MM.1S (cell line): ENCODE results near the gene TCF7.

ENCODE experiments used
- CTCF ChIP-seq: fragments of 300-600 bp; sonication (generic); IDR thresholded peaks from 2 replicates; pipeline ENCODE4 v1.5.1; 2016; ENCODE audit warnings: antibody characterized with exemption, low read length, mixed read lengths
- EZH2 ChIP-seq: fragments of 300-600 bp; sonication (generic); optimal IDR thresholded peaks from 2 replicates; pipeline ENCODE3; 2017; ENCODE audit warnings: low read depth, mild to moderate bottlenecking, antibody characterized with exemption, low read length, mixed read lengths
- EZH2phosphoT487 ChIP-seq: fragments of 300-600 bp; sonication (generic); IDR thresholded peaks from 2 replicates; pipeline ENCODE4 v1.6.1; 2018; ENCODE audit warnings: antibody characterized with exemption, low read length

GRCh38 chr5:134127988-134128647 lies 13.6 kb downstream of the TCF7 start:
- TF ChIP-seq EZH2phosphoT487 (no peak), CTCF (no peak), EZH2 (no peak)
